Trophoblast cell (in vitro differentiated cells and primary cell): ENCODE results near the gene FBXO47.
"Not testable (repeated sequence)": the region's sequence is repeated elsewhere in the genome, so short reads cannot be mapped to it uniquely, and the experiment has no call there.

Experiments used
- DNase-seq, 2 donors: peaks; one replicate each; pipeline ENCODE4 v3.0.0-alpha.2; 2016
- H2AFZ ChIP-seq: 2 replicates; pipeline ENCODE4 v1.6.1; 2013; ENCODE audit warnings: low read length, moderate library complexity, mild to moderate bottlenecking; ENCODE audit not compliant: insufficient read depth, poor library complexity
- H2AK5ac ChIP-seq: 2 replicates; pipeline ENCODE4 v1.6.1; 2013; ENCODE audit warnings: mild to moderate bottlenecking, low read length
- H2BK120ac ChIP-seq: 2 replicates; pipeline ENCODE4 v1.6.1; 2013; ENCODE audit warnings: low read length, mild to moderate bottlenecking, moderate library complexity; ENCODE audit not compliant: insufficient read depth, poor library complexity
- H2BK12ac ChIP-seq: 2 replicates; pipeline ENCODE4 v1.6.1; 2013; ENCODE audit warnings: mild to moderate bottlenecking, low read length, moderate library complexity
- H2BK5ac ChIP-seq: 2 replicates; pipeline ENCODE4 v1.6.1; 2013; ENCODE audit warnings: low read length, low read depth, moderate library complexity, mild to moderate bottlenecking; ENCODE audit not compliant: poor library complexity
- H3K14ac ChIP-seq: 2 replicates; pipeline ENCODE4 v1.6.1; 2013; ENCODE audit warnings: mild to moderate bottlenecking, low read length
- H3K18ac ChIP-seq: 2 replicates; pipeline ENCODE4 v1.6.1; 2013; ENCODE audit warnings: mild to moderate bottlenecking, low read length
- H3K23ac ChIP-seq: 2 replicates; pipeline ENCODE4 v1.6.1; 2013; ENCODE audit warnings: low read length
- H3K27ac ChIP-seq: 2 replicates; pipeline ENCODE4 v1.5.1; 2013; ENCODE audit warnings: low read depth, mild to moderate bottlenecking, inconsistent platforms, low read length, moderate library complexity
- H3K27me3 ChIP-seq: 2 replicates; pipeline ENCODE4 v1.6.1; 2013; ENCODE audit warnings: inconsistent platforms, mild to moderate bottlenecking, low read length, moderate library complexity; ENCODE audit not compliant: insufficient read depth
- H3K36me3 ChIP-seq, 2 experiments: 1 replicate in 1 of 2; 2 replicates in 1 of 2; pipeline ENCODE4 v1.6.1; 2013; ENCODE audit warnings: low read length in 2 of 2, mild to moderate bottlenecking in 2 of 2, moderate library complexity in 1 of 2; ENCODE audit not compliant: insufficient read depth in 2 of 2, control insufficient read depth in 1 of 2
- H3K4ac ChIP-seq: 2 replicates; pipeline ENCODE4 v1.6.1; 2013; ENCODE audit warnings: low read depth, mild to moderate bottlenecking, low read length, moderate library complexity
- H3K4me1 ChIP-seq, 2 experiments: 1 replicate in 1 of 2; 2 replicates in 1 of 2; pipeline ENCODE4 v1.6.1; 2013; ENCODE audit warnings: low read length in 2 of 2, mild to moderate bottlenecking in 2 of 2, moderate library complexity in 1 of 2; ENCODE audit not compliant: insufficient read depth in 2 of 2, control insufficient read depth in 1 of 2
- H3K4me2 ChIP-seq: 2 replicates; pipeline ENCODE4 v1.6.1; 2013; ENCODE audit warnings: inconsistent platforms, mild to moderate bottlenecking, low read length, moderate library complexity
- H3K4me3 ChIP-seq: 2 replicates; pipeline ENCODE4 v1.5.1; 2013; ENCODE audit warnings: mild to moderate bottlenecking, low read depth, low read length, inconsistent platforms
- H3K79me1 ChIP-seq: one replicate; pipeline ENCODE4 v1.6.1; 2013; ENCODE audit warnings: low read length
- H3K79me2 ChIP-seq: 2 replicates; pipeline ENCODE4 v1.6.1; 2013; ENCODE audit warnings: low read length, mild to moderate bottlenecking; ENCODE audit not compliant: control insufficient read depth, insufficient read depth, poor library complexity
- H3K9ac ChIP-seq: 2 replicates; pipeline ENCODE4 v1.6.1; 2013; ENCODE audit warnings: mild to moderate bottlenecking, low read length
- H3K9me3 ChIP-seq: 2 replicates; pipeline ENCODE4 v1.6.1; 2013; ENCODE audit warnings: low read depth, mild to moderate bottlenecking, control low read depth, inconsistent platforms, low read length; ENCODE audit not compliant: insufficient read depth
- H4K12ac ChIP-seq: 2 replicates; pipeline ENCODE4 v1.6.1; 2013; ENCODE audit warnings: low read depth, mild to moderate bottlenecking, low read length, moderate library complexity
- H4K8ac ChIP-seq: 2 replicates; pipeline ENCODE4 v1.6.1; 2013; ENCODE audit warnings: low read depth, mild to moderate bottlenecking, low read length, moderate library complexity
- H4K91ac ChIP-seq: one replicate; pipeline ENCODE4 v1.6.1; 2013; ENCODE audit warnings: low read depth, mild to moderate bottlenecking, low read length, moderate library complexity
- WGBS: extraction: QIAGEN DNeasy Blood & Tissue Kit; methylation state at CpG from one replicate; pipeline ENCODE4 v1.1.7; 2013; ENCODE audit warnings: missing lambda C conversion rate; ENCODE audit not compliant: insufficient read length, insufficient coverage; ENCODE audit errors: extremely low coverage; 5-methylcytosine and 5-hydroxymethylcytosine counted together

The FBXO47 gene

GRCh38 chr17:38912221-38912813, 54.9 kb downstream of the FBXO47 start:
- WGBS: no CpG with 5 or more reads among the region's 13 CpGs
- Histone ChIP-seq H2BK120ac (no peak overlapping the region), H3K36me3 (peaks cover 74% of the 10 kb centered on the region in 2 experiments)

DNA sequence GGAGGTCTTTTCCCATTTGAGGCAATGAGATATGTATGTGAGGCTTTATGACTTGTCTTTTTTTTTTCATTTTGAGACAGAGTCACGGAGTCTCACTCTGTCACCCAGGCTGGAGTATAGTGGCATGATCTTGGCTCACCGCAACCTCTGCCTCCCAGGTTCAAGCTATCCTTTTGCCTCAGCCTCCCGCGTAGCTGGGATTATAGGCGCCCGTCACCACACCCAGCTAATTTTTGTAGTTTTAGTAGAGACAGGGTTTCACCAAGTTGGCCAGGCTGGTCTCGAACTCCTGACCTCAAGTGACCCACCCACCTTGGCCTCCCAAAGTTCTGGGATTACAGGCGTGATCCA, 55.5 kb downstream of the FBXO47 start:
- not testable (repeated sequence) for H3K23ac ChIP-seq, H4K91ac ChIP-seq, H3K4me3 ChIP-seq, H2BK5ac ChIP-seq, H3K79me2 ChIP-seq, H3K27me3 ChIP-seq, H4K12ac ChIP-seq, DNase-seq, H3K4me2 ChIP-seq, H3K18ac ChIP-seq, H2BK12ac ChIP-seq, H3K79me1 ChIP-seq, H2AFZ ChIP-seq, H2BK120ac ChIP-seq, H3K9me3 ChIP-seq, H3K27ac ChIP-seq, H3K9ac ChIP-seq, H2AK5ac ChIP-seq, H3K14ac ChIP-seq, H4K8ac ChIP-seq, H3K4ac ChIP-seq
- H3K36me3 ChIP-seq: peaks cover 71 to 75% of the 10 kb centered on the region in 2 experiments
- H3K4me1 ChIP-seq: peaks cover 18 to 24% of the 10 kb centered on the region in 2 experiments
- WGBS: no CpG with 5 or more reads among the region's 8 CpGs

More at GRCh38 chr17:38912221-38912813, 54.9 kb downstream of the FBXO47 start:
- Histone ChIP-seq H3K79me1 (peaks cover 5% of the 10 kb centered on the region), H3K4ac (no peak overlapping the region), H3K79me2 (no peaks in the 10 kb centered on the region), H4K8ac (no peak overlapping the region), H3K27me3 (no peaks in the 10 kb centered on the region), H4K91ac (no peak overlapping the region), H3K9me3 (no peaks in the 10 kb centered on the region), H3K9ac (no peak overlapping the region), H2BK12ac (no peak overlapping the region), H3K4me1 (peaks cover 18 to 22% of the 10 kb centered on the region in 2 experiments), H4K12ac (no peak overlapping the region), H3K4me2 (no peak overlapping the region), H2AK5ac (no peak overlapping the region), H2BK5ac (no peak overlapping the region), H3K27ac (no peak overlapping the region), H3K14ac (no peak overlapping the region), H2AFZ (no peak overlapping the region), H3K23ac (no peak overlapping the region), H3K4me3 (no peak overlapping the region), H3K18ac (no peak overlapping the region)
- DNase-seq: no peak

- no peak overlapping the region for H3K4ac ChIP-seq
- peaks cover 18 to 25% of the 10 kb centered on the region in 2 experiments for H3K4me1 ChIP-seq
- H2AK5ac ChIP-seq: no peak overlapping the region
- no peak overlapping the region for H3K27ac ChIP-seq
- no peak overlapping the region for H2AFZ ChIP-seq
- H3K79me2 ChIP-seq: no peaks in the 10 kb centered on the region
- H2BK12ac ChIP-seq: no peak overlapping the region
- no peaks in the 10 kb centered on the region for H3K9me3 ChIP-seq
- H3K14ac ChIP-seq: no peak overlapping the region
- H3K9ac ChIP-seq: no peak overlapping the region
- H2BK120ac ChIP-seq: no peak overlapping the region
- H4K8ac ChIP-seq: no peak overlapping the region
- H3K27me3 ChIP-seq: no peaks in the 10 kb centered on the region
- no CpG with 5 or more reads among the region's 10 CpGs for WGBS
- no peak overlapping the region for H3K4me3 ChIP-seq
- H4K12ac ChIP-seq: no peak overlapping the region
- H3K4me2 ChIP-seq: no peak overlapping the region
- H3K18ac ChIP-seq: no peak overlapping the region
- H2BK5ac ChIP-seq: no peak overlapping the region
- H3K23ac ChIP-seq: no peak overlapping the region
- no peak for DNase-seq
- no peak overlapping the region for H4K91ac ChIP-seq
- H3K36me3 ChIP-seq: peaks cover 69 to 76% of the 10 kb centered on the region in 2 experiments
- H3K79me1 ChIP-seq: peaks cover 5% of the 10 kb centered on the region
Observed at GRCh38 chr17:38911081-38911730, 56.0 kb downstream of the FBXO47 start.

- no peak overlapping the region for H2BK12ac ChIP-seq
- no peak overlapping the region for H3K4me3 ChIP-seq
- peaks cover 15 to 24% of the 10 kb centered on the region in 2 experiments for H3K4me1 ChIP-seq
- no peak overlapping the region for H2BK5ac ChIP-seq
- H4K12ac ChIP-seq: no peak overlapping the region
- H3K27ac ChIP-seq: no peak overlapping the region
- no peak overlapping the region for H3K9ac ChIP-seq
- H4K91ac ChIP-seq: no peak overlapping the region
- no peak overlapping the region for H3K18ac ChIP-seq
- H4K8ac ChIP-seq: no peak overlapping the region
- H3K9me3 ChIP-seq: no peaks in the 10 kb centered on the region
- no peak overlapping the region for H2AFZ ChIP-seq
- no peak for DNase-seq
- peaks cover 5% of the 10 kb centered on the region for H3K79me1 ChIP-seq
- WGBS: no CpG with 5 or more reads among the region's 5 CpGs
- no peak overlapping the region for H3K23ac ChIP-seq
- H2AK5ac ChIP-seq: no peak overlapping the region
- H3K27me3 ChIP-seq: no peaks in the 10 kb centered on the region
- no peaks in the 10 kb centered on the region for H3K79me2 ChIP-seq
- H3K4me2 ChIP-seq: no peak overlapping the region
- H3K36me3 ChIP-seq: peaks cover 61 to 67% of the 10 kb centered on the region in 2 experiments
- H2BK120ac ChIP-seq: no peak overlapping the region
- H3K4ac ChIP-seq: no peak overlapping the region
- H3K14ac ChIP-seq: no peak overlapping the region
Observed at GRCh38 chr17:38910325-38910724, 56.9 kb downstream of the FBXO47 start.
